GM23338 (cell line): Measurements from ENCODE around the gene STEAP3. TPM values are rescaled to one million over a fixed set of nuclear protein-coding genes. Genes with fewer than 3 reads are reported as not detected.

Experiments
- ATAC-seq: fragments of 200-7000 bp; cut with Tn5 transposase; 3 replicates; pipeline ENCODE4 v1.9.1; 2020
- DNase-seq: peaks from one replicate; pipeline ENCODE4 v3.0.0-alpha.2; 2015; ENCODE audit warnings: low spot score
- H2AFZ ChIP-seq: fragments of 200-600 bp; sonication (generic); 2 replicates; pipeline ENCODE4 v1.8.0; 2016; ENCODE audit warnings: antibody characterized with exemption, mild to moderate bottlenecking, moderate library complexity
- H3F3A ChIP-seq: fragments of 200-600 bp; sonication (generic); replicated peaks from 2 replicates; pipeline ENCODE4 v1.8.0; 2017; ENCODE audit warnings: antibody characterized with exemption, mixed run types, low read depth
- H3K27ac ChIP-seq: fragments of 200-600 bp; sonication (generic); 2 replicates; pipeline ENCODE4 v1.6.1; 2016; ENCODE audit warnings: low read depth
- H3K27me3 ChIP-seq: fragments of 200-600 bp; sonication (generic); 2 replicates; pipeline ENCODE4 v1.8.0; 2016; ENCODE audit warnings: mild to moderate bottlenecking, mixed run types, moderate library complexity; ENCODE audit not compliant: insufficient read depth
- H3K36me3 ChIP-seq: fragments of 200-600 bp; sonication (generic); 2 replicates; pipeline ENCODE4 v1.8.0; 2016; ENCODE audit warnings: mild to moderate bottlenecking; ENCODE audit not compliant: insufficient read depth
- H3K4me1 ChIP-seq: fragments of 200-600 bp; sonication (generic); 2 replicates; pipeline ENCODE4 v1.8.0; 2016; ENCODE audit warnings: mild to moderate bottlenecking, moderate library complexity; ENCODE audit not compliant: insufficient read depth
- H3K4me2 ChIP-seq: fragments of 200-600 bp; sonication (generic); 2 replicates; pipeline ENCODE4 v1.7.1; 2017; ENCODE audit warnings: mixed run types
- H3K4me3 ChIP-seq: fragments of 200-600 bp; sonication (generic); 2 replicates; pipeline ENCODE4 v1.6.1; 2016; ENCODE audit warnings: mixed run types
- H3K79me2 ChIP-seq: fragments of 200-600 bp; sonication (generic); replicated peaks from 2 replicates; pipeline ENCODE4 v1.8.0; 2017; ENCODE audit warnings: mild to moderate bottlenecking; ENCODE audit not compliant: insufficient read depth
- H3K9me2 ChIP-seq: fragments of 200-600 bp; sonication (generic); 2 replicates; pipeline ENCODE4 v1.8.0; 2017; ENCODE audit not compliant: insufficient read depth
- H4K20me1 ChIP-seq: fragments of 200-600 bp; sonication (generic); replicated peaks from 2 replicates; pipeline ENCODE4 v1.8.0; 2017; ENCODE audit warnings: mild to moderate bottlenecking; ENCODE audit not compliant: insufficient read depth
- H3K27ac Mint-ChIP-seq: 2 replicates; pipeline ENCODE4 v1.8.0; 2020; ENCODE audit warnings: inconsistent platforms, mild to moderate bottlenecking, moderate library complexity, mixed read lengths
- H3K27me3 Mint-ChIP-seq: 3 replicates; pipeline ENCODE4 v1.8.0; 2022; ENCODE audit warnings: low read depth, mild to moderate bottlenecking, moderate library complexity, mixed read lengths, inconsistent platforms; ENCODE audit not compliant: insufficient read depth, poor library complexity
- H3K36me3 Mint-ChIP-seq: 3 replicates; pipeline ENCODE4 v1.8.0; 2021; ENCODE audit warnings: low read depth, mild to moderate bottlenecking, inconsistent platforms, moderate library complexity, mixed read lengths
- H3K4me1 Mint-ChIP-seq: 3 replicates; pipeline ENCODE4 v1.8.0; 2020; ENCODE audit warnings: mild to moderate bottlenecking, inconsistent platforms, mixed read lengths
- H3K4me3 Mint-ChIP-seq: 3 replicates; pipeline ENCODE4 v1.8.0; 2021; ENCODE audit warnings: moderate library complexity, mild to moderate bottlenecking, inconsistent platforms, mixed read lengths
- H3K9me3 Mint-ChIP-seq: 3 replicates; pipeline ENCODE4 v1.8.0; 2020; ENCODE audit warnings: moderate library complexity, mild to moderate bottlenecking, inconsistent platforms, mixed read lengths
- CTCF ChIP-seq, 2 experiments: fragments of 200-600 bp in 1 of 2; sonication (generic) in 1 of 2; conservative IDR thresholded peaks; 2 replicates each; pipeline versions ENCODE4 v1.5.1 to v1.6.1; 2016 to 2017; ENCODE audit warnings: antibody characterized with exemption in 2 of 2, low read depth in 2 of 2, mild to moderate bottlenecking in 2 of 2, moderate library complexity in 1 of 2
- NANOG ChIP-seq: IDR thresholded peaks from 2 replicates; pipeline ENCODE4 v1.6.1; 2016; ENCODE audit warnings: antibody characterized with exemption, borderline replicate concordance
- POLR2AphosphoS5 ChIP-seq: IDR thresholded peaks from 2 replicates; pipeline ENCODE4 v1.6.1; 2016; ENCODE audit warnings: antibody characterized with exemption, low read depth
- STAT1 ChIP-seq: IDR thresholded peaks from one replicate; pipeline ENCODE4 v1.6.1; 2016; ENCODE audit warnings: antibody characterized with exemption; ENCODE audit not compliant: unreplicated experiment
- ZNF331 ChIP-seq: fragments of 250-450 bp; sonication (Bioruptor Pico); IDR thresholded peaks from 2 replicates; pipeline ENCODE4 v1.5.0; 2020; ENCODE audit warnings: low read depth, mild to moderate bottlenecking, moderate library complexity
- polyA plus RNA-seq: library from polyadenylated mRNA; unstranded; fragments of >200 nt; fragmentation: Nextera tagmentation; extraction: Ambion mirVana; gene quantifications from 2 replicates; pipeline ENCODE4 v1.2.1, GENCODE V29; 2016
- total RNA-seq: library from RNA; depleted of rRNA; stranded (reverse); fragments of >200 nt; shearing (Covaris generic); gene quantifications from 2 replicates; pipeline ENCODE4 v1.2.3, GENCODE V29; 2014
- TF ChIP-seq, protein P1 (sequence below): IDR thresholded peaks from one replicate; pipeline ENCODE4 v1.6.1; 2018; ENCODE audit warnings: antibody characterized with exemption; ENCODE audit not compliant: unreplicated experiment
- TF ChIP-seq, protein P2 (sequence below): fragments of 250-450 bp; sonication (Bioruptor Pico); IDR thresholded peaks from 2 replicates; pipeline ENCODE4 v1.5.0; 2020; ENCODE audit warnings: mild to moderate bottlenecking, moderate library complexity

Gene STEAP3
- total and polyA plus RNA-seq, 2 experiments from 2014 or later: 8.6 to 27.3 TPM

DNA sequence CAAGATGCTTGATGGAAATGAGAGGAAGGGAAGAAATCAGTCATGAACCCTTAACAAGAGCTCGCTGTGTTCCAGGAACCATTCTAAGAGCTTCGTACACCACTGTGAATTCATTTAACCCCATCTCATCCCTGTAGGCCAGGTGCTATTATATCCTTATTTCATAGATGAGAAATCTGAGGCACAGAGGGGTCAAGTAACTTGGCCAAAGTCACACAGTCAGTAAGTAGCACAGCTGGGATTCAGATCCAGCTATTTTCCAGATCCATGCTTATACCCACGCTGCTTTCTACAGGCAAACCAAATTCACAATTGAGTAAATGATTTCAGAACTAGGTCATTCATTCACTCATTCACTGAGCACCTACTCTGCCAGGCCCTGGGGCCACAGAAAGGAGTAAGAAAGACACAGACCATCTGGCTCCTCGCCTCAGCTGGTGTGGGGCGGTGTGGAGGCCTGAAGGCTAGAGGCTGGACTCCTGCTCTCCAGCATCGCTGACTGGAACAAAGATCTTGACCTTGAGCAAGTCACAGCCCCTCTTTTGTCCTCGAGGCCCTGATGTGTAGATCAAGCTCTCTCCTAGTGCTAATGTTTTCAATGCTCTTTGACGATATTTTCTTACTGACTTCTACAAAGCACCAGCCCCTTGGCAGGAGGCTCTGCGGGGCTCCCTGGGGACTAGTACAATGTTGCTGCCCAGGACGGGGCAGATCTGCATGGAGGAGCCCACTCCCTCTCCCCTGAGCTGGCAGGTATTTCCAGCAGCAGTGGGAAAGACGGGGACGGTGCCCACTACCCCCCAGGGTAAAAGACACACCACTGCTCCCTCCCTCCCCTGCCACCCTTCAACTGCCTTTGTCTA lies 26.5 kb downstream of the STEAP3 start (continued):
- TF ChIP-seq, protein P1, sequence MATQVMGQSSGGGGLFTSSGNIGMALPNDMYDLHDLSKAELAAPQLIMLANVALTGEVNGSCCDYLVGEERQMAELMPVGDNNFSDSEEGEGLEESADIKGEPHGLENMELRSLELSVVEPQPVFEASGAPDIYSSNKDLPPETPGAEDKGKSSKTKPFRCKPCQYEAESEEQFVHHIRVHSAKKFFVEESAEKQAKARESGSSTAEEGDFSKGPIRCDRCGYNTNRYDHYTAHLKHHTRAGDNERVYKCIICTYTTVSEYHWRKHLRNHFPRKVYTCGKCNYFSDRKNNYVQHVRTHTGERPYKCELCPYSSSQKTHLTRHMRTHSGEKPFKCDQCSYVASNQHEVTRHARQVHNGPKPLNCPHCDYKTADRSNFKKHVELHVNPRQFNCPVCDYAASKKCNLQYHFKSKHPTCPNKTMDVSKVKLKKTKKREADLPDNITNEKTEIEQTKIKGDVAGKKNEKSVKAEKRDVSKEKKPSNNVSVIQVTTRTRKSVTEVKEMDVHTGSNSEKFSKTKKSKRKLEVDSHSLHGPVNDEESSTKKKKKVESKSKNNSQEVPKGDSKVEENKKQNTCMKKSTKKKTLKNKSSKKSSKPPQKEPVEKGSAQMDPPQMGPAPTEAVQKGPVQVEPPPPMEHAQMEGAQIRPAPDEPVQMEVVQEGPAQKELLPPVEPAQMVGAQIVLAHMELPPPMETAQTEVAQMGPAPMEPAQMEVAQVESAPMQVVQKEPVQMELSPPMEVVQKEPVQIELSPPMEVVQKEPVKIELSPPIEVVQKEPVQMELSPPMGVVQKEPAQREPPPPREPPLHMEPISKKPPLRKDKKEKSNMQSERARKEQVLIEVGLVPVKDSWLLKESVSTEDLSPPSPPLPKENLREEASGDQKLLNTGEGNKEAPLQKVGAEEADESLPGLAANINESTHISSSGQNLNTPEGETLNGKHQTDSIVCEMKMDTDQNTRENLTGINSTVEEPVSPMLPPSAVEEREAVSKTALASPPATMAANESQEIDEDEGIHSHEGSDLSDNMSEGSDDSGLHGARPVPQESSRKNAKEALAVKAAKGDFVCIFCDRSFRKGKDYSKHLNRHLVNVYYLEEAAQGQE: no peak

GRCh38 chr2:119250718-119251290 lies 27.2 kb downstream of the STEAP3 start:
- no peaks in the 10 kb centered on the region for H4K20me1 ChIP-seq
- H3K27me3 ChIP-seq: no peaks in the 10 kb centered on the region
- ATAC-seq (no peak), DNase-seq (no peak)
- no peaks in the 10 kb centered on the region for H3K9me2 ChIP-seq
- H3K9me3 Mint-ChIP-seq: no peaks in the 10 kb centered on the region
- peaks cover 23% of the 10 kb centered on the region for H3K4me1 Mint-ChIP-seq
- H3K79me2 ChIP-seq: no peaks in the 10 kb centered on the region
- H3K4me3 ChIP-seq: no peak overlapping the region
- H3K4me3 Mint-ChIP-seq: no peak overlapping the region
- H3K36me3 ChIP-seq: 0 out of 2 replicates have a peak, but pooled peaks cover 5% of the 10 kb centered on the region
- H3K4me1 ChIP-seq: peaks cover 12% of the 10 kb centered on the region
- peaks cover 57% of the 10 kb centered on the region for H3K36me3 Mint-ChIP-seq
- H3F3A ChIP-seq: no peaks in the 10 kb centered on the region
- TF ChIP-seq, protein P1: no peak
- no peak for TF ChIP-seq ZNF331 (CRISPR knock-in tag)
- no peak for TF ChIP-seq POLR2AphosphoS5
- no peak for TF ChIP-seq STAT1
- TF ChIP-seq CTCF (conservative IDR thresholded peaks at IDR 0.05; ENCODE audit: low read depth in 2 of 2): no peak
- TF ChIP-seq, protein P2, sequence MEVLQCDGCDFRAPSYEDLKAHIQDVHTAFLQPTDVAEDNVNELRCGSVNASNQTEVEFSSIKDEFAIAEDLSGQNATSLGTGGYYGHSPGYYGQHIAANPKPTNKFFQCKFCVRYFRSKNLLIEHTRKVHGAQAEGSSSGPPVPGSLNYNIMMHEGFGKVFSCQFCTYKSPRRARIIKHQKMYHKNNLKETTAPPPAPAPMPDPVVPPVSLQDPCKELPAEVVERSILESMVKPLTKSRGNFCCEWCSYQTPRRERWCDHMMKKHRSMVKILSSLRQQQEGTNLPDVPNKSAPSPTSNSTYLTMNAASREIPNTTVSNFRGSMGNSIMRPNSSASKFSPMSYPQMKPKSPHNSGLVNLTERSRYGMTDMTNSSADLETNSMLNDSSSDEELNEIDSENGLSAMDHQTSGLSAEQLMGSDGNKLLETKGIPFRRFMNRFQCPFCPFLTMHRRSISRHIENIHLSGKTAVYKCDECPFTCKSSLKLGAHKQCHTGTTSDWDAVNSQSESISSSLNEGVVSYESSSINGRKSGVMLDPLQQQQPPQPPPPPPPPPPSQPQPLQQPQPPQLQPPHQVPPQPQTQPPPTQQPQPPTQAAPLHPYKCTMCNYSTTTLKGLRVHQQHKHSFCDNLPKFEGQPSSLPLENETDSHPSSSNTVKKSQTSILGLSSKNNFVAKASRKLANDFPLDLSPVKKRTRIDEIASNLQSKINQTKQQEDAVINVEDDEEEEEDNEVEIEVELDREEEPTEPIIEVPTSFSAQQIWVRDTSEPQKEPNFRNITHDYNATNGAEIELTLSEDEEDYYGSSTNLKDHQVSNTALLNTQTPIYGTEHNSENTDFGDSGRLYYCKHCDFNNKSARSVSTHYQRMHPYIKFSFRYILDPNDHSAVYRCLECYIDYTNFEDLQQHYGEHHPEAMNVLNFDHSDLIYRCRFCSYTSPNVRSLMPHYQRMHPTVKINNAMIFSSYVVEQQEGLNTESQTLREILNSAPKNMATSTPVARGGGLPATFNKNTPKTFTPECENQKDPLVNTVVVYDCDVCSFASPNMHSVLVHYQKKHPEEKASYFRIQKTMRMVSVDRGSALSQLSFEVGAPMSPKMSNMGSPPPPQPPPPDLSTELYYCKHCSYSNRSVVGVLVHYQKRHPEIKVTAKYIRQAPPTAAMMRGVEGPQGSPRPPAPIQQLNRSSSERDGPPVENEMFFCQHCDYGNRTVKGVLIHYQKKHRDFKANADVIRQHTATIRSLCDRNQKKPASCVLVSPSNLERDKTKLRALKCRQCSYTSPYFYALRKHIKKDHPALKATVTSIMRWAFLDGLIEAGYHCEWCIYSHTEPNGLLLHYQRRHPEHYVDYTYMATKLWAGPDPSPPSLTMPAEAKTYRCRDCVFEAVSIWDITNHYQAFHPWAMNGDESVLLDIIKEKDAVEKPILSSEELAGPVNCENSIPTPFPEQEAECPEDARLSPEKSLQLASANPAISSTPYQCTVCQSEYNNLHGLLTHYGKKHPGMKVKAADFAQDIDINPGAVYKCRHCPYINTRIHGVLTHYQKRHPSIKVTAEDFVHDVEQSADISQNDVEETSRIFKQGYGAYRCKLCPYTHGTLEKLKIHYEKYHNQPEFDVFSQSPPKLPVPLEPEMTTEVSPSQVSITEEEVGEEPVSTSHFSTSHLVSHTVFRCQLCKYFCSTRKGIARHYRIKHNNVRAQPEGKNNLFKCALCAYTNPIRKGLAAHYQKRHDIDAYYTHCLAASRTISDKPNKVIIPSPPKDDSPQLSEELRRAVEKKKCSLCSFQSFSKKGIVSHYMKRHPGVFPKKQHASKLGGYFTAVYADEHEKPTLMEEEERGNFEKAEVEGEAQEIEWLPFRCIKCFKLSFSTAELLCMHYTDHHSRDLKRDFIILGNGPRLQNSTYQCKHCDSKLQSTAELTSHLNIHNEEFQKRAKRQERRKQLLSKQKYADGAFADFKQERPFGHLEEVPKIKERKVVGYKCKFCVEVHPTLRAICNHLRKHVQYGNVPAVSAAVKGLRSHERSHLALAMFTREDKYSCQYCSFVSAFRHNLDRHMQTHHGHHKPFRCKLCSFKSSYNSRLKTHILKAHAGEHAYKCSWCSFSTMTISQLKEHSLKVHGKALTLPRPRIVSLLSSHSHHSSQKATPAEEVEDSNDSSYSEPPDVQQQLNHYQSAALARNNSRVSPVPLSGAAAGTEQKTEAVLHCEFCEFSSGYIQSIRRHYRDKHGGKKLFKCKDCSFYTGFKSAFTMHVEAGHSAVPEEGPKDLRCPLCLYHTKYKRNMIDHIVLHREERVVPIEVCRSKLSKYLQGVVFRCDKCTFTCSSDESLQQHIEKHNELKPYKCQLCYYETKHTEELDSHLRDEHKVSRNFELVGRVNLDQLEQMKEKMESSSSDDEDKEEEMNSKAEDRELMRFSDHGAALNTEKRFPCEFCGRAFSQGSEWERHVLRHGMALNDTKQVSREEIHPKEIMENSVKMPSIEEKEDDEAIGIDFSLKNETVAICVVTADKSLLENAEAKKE (CRISPR knock-in tag): no peak
- TF ChIP-seq NANOG: no peak
- H3K27ac ChIP-seq: no peak overlapping the region
- no peak overlapping the region for H3K4me2 ChIP-seq
- no peak overlapping the region; the same call in 1 of the 2 replicates for H3K27ac Mint-ChIP-seq
- H3K27me3 Mint-ChIP-seq: peaks cover 16% of the 10 kb centered on the region
- no peak overlapping the region for H2AFZ ChIP-seq
